Stimulated activated CD4-positive, alpha-beta T cell treated with anti-CD3 and anti-CD28 coated beads, Interleukin-15, amount 100 ng/mL, for 24 hours (primary cell): ENCODE data around the gene SRRM4.

Source experiments
- DNase-seq: peaks from one replicate; pipeline ENCODE4 v3.0.0-alpha.2; 2020

The SRRM4 gene

DNA sequence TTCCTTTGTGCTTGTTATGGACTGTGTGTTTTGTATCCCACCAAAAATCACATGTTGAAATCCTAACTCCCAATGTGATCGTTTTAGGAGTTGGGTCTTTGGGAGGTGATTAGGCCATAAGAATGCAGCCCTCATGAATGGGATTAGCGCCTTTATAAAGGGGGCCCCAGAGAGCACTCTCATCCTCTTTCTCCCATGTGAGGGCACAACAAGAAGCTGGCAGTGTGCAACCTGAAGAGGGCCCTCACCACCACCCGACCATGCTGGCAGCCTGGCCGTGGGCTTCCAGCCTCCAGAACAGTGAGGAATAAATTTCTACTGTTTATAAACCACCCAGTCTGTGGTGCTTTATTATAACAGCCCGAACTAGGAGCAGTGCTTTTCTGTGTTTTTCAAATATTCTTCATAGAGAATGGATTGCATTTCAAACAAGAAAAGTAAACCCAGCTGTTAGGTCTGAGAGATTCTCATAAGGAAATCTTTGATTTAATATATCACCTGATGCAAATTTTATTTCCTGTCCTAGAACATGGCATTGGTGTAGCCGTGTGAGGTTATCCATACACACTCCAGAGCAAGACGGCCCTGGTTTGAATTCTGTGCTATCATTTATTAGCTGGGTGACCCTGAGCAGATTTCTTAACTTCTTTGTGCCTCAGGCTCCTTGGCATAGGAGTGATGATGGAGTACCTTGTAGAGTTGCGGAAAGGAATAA is 225.2 kb downstream of the SRRM4 start:
- no peak for DNase-seq

- no peak for DNase-seq
These were observed 225.8 kb downstream of the SRRM4 start for GRCh38 chr12:119207063-119207560.

- DNase-seq = no peak
These were observed 227.3 kb downstream of the SRRM4 start for GRCh38 chr12:119208626-119209061.

GRCh38 chr12:119211884-119212283 is 230.5 kb downstream of the SRRM4 start:
- DNase-seq = no peak
